K562 (cell line): ENCODE data around the gene TCHP. TPM values are rescaled to one million over a fixed set of nuclear protein-coding genes. Genes with fewer than 3 reads are reported as not detected.
A peak's percentile ranks its signal among the peaks of the same experiment; 100 is the strongest.

Source experiments
- CLOCK ChIP-seq: fragments of 250-450 bp; sonication (Bioruptor Pico); IDR thresholded peaks from 2 replicates; pipeline ENCODE4 v1.4.0; 2020; ENCODE audit warnings: mild to moderate bottlenecking, moderate library complexity, borderline replicate concordance
- DACH1 ChIP-seq: fragments of 450-650 bp; IDR thresholded peaks from 2 replicates; pipeline ENCODE4 v1.6.1; 2018; ENCODE audit not compliant: partially characterized antibody
- ELF1 ChIP-seq: fragments of 200-800 bp; sonication (Bioruptor generic); IDR thresholded peaks from 2 replicates; pipeline ENCODE4 v1.6.1; 2016; ENCODE audit warnings: missing genetic modification characterization, missing compliant biosample characterization
- GATAD2A ChIP-seq: fragments of 450-650 bp; IDR thresholded peaks from 2 replicates; pipeline ENCODE4 v1.6.1; 2017
- HDAC2 ChIP-seq: fragments of 450-650 bp; IDR thresholded peaks from 2 replicates; pipeline ENCODE4 v1.6.1; 2016; ENCODE audit warnings: mild to moderate bottlenecking
- JUND ChIP-seq, 2 experiments: IDR thresholded peaks; 2 replicates in 1 of 2; 3 replicates in 1 of 2; pipeline ENCODE4 v1.6.1; 2011; ENCODE audit warnings: borderline replicate concordance in 2 of 2, low read depth in 2 of 2, low read length in 2 of 2, improper control_type of control experiment in 1 of 2, missing biosample characterization in 1 of 2, missing genetic modification characterization in 1 of 2, missing genetic modification reagents in 1 of 2
- KAT8 ChIP-seq: fragments of 450-650 bp; IDR thresholded peaks from 2 replicates; pipeline ENCODE4 v1.6.1; 2016; ENCODE audit warnings: low read depth, mild to moderate bottlenecking
- MTA1 ChIP-seq: fragments of 450-650 bp; IDR thresholded peaks from 2 replicates; pipeline ENCODE4 v1.6.1; 2017; ENCODE audit warnings: borderline replicate concordance
- SETDB1 ChIP-seq: IDR thresholded peaks from one replicate; pipeline ENCODE4 v1.6.1; 2012; ENCODE audit warnings: low read length, control low read depth, inconsistent platforms
- SIX5 ChIP-seq, 2 experiments: IDR thresholded peaks; 2 replicates each; pipeline ENCODE4 v1.6.1; 2011; ENCODE audit warnings: low read length in 2 of 2, borderline replicate concordance in 1 of 2, low read depth in 1 of 2, mild to moderate bottlenecking in 1 of 2, moderate library complexity in 1 of 2; ENCODE audit not compliant: insufficient read depth in 1 of 2
- TEAD1 ChIP-seq, 2 experiments: fragments of 450-650 bp in 1 of 2; sonication (generic) in 1 of 2; formaldehyde crosslinking; IDR thresholded peaks; 2 replicates each; pipeline versions ENCODE4 v1.4.0 to v1.8.0; 2020 to 2022; ENCODE audit warnings: mild to moderate bottlenecking in 2 of 2, missing genetic modification reagents in 1 of 2
- ZBTB34 ChIP-seq: fragments of 250-450 bp; sonication (Bioruptor Pico); IDR thresholded peaks from 2 replicates; pipeline ENCODE4 v1.8.0; 2021; ENCODE audit warnings: mild to moderate bottlenecking, moderate library complexity
- ZBTB43 ChIP-seq: sonication (generic); formaldehyde crosslinking; IDR thresholded peaks from 2 replicates; pipeline ENCODE4 v1.8.0; 2023; ENCODE audit warnings: mild to moderate bottlenecking, missing genetic modification reagents
- ZNF263 ChIP-seq: sonication (generic); formaldehyde crosslinking; IDR thresholded peaks from 2 replicates; pipeline ENCODE4 v1.8.0; 2022; ENCODE audit warnings: mild to moderate bottlenecking, missing genetic modification reagents, borderline replicate concordance
- ZNF75A ChIP-seq: fragments of 450-650 bp; formaldehyde crosslinking; IDR thresholded peaks from 2 replicates; pipeline ENCODE4 v1.4.0; 2020; ENCODE audit warnings: mild to moderate bottlenecking
- polyA plus RNA-seq, 8 experiments: library from polyadenylated mRNA; depleted of rRNA in 4 of 8; stranded (reverse) in 5 of 8; unstranded in 3 of 8; fragments of >200 nt; fragmentation: Nextera tagmentation in 2 of 8; fragmentation: Illumina TruSeq in 1 of 8; extraction: Ambion mirVana in 2 of 8; extraction: Trizol in 1 of 8; gene quantifications; 2 replicates each; pipeline versions ENCODE4 v1.2.1 to v1.2.3, GENCODE V29; 2011 to 2014; ENCODE audit warnings: inconsistent platforms in 1 of 8, missing spikeins in 1 of 8
- total RNA-seq, 7 experiments: library from RNA; depleted of rRNA in 6 of 7; stranded (reverse); fragments of >200 nt in 6 of 7; fragmentation: Illumina TruSeq in 2 of 7; extraction: Trizol in 2 of 7; gene quantifications; 2 replicates each; pipeline versions ENCODE4 v1.2.1 to v1.2.3, GENCODE V29; 2011 to 2021; ENCODE audit warnings: low replicate concordance in 1 of 7
- TF ChIP-seq, protein P1 (sequence below): fragments of 200-400 bp; formaldehyde crosslinking; IDR thresholded peaks from 2 replicates; pipeline ENCODE4 v1.6.1; 2017; ENCODE audit warnings: mild to moderate bottlenecking, low read depth, low read length, moderate library complexity
- TF ChIP-seq, protein P2 (sequence below): fragments of 450-650 bp; IDR thresholded peaks from 2 replicates; pipeline ENCODE4 v1.6.1; 2016

Gene TCHP
- total and polyA plus RNA-seq, 9 of the 15 experiments (the other 6 are each of a cell fraction or from before 2014, with no cell fraction given), result 3.4 to 30.4 (median 19.7) TPM

- TF ChIP-seq, protein P1, sequence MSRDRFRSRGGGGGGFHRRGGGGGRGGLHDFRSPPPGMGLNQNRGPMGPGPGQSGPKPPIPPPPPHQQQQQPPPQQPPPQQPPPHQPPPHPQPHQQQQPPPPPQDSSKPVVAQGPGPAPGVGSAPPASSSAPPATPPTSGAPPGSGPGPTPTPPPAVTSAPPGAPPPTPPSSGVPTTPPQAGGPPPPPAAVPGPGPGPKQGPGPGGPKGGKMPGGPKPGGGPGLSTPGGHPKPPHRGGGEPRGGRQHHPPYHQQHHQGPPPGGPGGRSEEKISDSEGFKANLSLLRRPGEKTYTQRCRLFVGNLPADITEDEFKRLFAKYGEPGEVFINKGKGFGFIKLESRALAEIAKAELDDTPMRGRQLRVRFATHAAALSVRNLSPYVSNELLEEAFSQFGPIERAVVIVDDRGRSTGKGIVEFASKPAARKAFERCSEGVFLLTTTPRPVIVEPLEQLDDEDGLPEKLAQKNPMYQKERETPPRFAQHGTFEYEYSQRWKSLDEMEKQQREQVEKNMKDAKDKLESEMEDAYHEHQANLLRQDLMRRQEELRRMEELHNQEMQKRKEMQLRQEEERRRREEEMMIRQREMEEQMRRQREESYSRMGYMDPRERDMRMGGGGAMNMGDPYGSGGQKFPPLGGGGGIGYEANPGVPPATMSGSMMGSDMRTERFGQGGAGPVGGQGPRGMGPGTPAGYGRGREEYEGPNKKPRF, result no peak
- TF ChIP-seq HDAC2 (peak; percentile 61; the same call in 1 of the 2 replicates), ZNF75A (CRISPR knock-in tag) (no peak), GATAD2A (no peak), CLOCK (CRISPR knock-in tag) (no peak), ZBTB43 (CRISPR knock-in tag) (no peak), JUND (IDR thresholded peaks at IDR 0.05; ENCODE audit: borderline replicate concordance, low read depth, low read length) (peak; percentile 60; the same call in 1 of the 2 replicates), JUND (tag; IDR thresholded peaks at IDR 0.05; ENCODE audit: borderline replicate concordance, low read depth, low read length) (no peak; the same call in 2 of the 3 replicates), KAT8 (no peak), TEAD1 (CRISPR knock-in tag; IDR thresholded peaks at IDR 0.05) (peak; percentile 3 to 91; a peak in 2 of 4 replicates), ZBTB34 (CRISPR knock-in tag) (no peak), ELF1 (tag) (no peak; the same call in 1 of the 2 replicates), MTA1 (no peak), SETDB1 (no peak), DACH1 (peak; percentile 19), ZNF263 (peak; percentile 36; the same call in 1 of the 2 replicates), SIX5 (IDR thresholded peaks at IDR 0.05; ENCODE audit: borderline replicate concordance in 1 of 2, insufficient read depth in 1 of 2, low read depth in 1 of 2, low read length in 2 of 2) (no peak)
- TF ChIP-seq, protein P2, sequence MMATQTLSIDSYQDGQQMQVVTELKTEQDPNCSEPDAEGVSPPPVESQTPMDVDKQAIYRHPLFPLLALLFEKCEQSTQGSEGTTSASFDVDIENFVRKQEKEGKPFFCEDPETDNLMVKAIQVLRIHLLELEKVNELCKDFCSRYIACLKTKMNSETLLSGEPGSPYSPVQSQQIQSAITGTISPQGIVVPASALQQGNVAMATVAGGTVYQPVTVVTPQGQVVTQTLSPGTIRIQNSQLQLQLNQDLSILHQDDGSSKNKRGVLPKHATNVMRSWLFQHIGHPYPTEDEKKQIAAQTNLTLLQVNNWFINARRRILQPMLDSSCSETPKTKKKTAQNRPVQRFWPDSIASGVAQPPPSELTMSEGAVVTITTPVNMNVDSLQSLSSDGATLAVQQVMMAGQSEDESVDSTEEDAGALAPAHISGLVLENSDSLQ, result no peak
Measured at GRCh38 chr12:109899783-109900751, at the start of gene TCHP (continued).
